Breast epithelium (tissue), 3 donors: ENCODE data around the gene PTPRN2.

Experiments used
- POLR2A ChIP-seq: fragments of 450-650 bp; IDR thresholded peaks from one replicate; pipeline ENCODE4 v1.6.1; 2016; ENCODE audit warnings: antibody characterized with exemption, mild to moderate bottlenecking, moderate library complexity
- POLR2AphosphoS5 ChIP-seq, 3 donors: sonication (generic); formaldehyde crosslinking; IDR thresholded peaks; one replicate each; pipeline ENCODE4 v1.6.1; 2017; ENCODE audit warnings: antibody characterized with exemption in 3 of 3
- TF ChIP-seq, protein P1 (sequence below), 3 donors: fragments of 450-650 bp; IDR thresholded peaks; one replicate each; pipeline ENCODE4 v1.5.1; 2016 to 2017; ENCODE audit warnings: antibody characterized with exemption in 3 of 3, mild to moderate bottlenecking in 3 of 3, moderate library complexity in 3 of 3

DNA sequence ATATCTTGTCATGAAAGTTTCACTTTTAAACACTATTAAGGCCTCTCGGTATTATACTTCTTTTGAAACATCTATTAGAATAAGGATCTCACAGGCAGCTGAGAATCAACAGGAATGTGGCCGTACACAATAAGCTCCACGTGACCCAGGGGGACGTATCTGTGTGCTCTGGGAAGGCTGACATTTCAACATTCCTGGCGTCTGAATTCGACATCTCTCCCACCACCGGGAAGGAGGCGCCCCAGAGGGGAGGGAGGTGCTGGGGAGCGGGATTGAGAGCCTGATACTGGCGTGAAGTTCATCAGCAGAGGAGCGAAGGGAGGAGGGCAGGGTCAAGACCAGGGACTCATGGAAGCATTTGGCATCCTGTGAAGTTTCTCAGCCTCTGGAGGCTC, 849.6 kb downstream of the PTPRN2 start:
- TF ChIP-seq POLR2AphosphoS5 (IDR thresholded peaks at IDR 0.05) (no peak), POLR2A (no peak)
- TF ChIP-seq, protein P1, sequence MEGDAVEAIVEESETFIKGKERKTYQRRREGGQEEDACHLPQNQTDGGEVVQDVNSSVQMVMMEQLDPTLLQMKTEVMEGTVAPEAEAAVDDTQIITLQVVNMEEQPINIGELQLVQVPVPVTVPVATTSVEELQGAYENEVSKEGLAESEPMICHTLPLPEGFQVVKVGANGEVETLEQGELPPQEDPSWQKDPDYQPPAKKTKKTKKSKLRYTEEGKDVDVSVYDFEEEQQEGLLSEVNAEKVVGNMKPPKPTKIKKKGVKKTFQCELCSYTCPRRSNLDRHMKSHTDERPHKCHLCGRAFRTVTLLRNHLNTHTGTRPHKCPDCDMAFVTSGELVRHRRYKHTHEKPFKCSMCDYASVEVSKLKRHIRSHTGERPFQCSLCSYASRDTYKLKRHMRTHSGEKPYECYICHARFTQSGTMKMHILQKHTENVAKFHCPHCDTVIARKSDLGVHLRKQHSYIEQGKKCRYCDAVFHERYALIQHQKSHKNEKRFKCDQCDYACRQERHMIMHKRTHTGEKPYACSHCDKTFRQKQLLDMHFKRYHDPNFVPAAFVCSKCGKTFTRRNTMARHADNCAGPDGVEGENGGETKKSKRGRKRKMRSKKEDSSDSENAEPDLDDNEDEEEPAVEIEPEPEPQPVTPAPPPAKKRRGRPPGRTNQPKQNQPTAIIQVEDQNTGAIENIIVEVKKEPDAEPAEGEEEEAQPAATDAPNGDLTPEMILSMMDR (IDR thresholded peaks at IDR 0.05), result no peak
